Spleen (tissue), 11 donors: ENCODE measurements around the gene BBS12. TPM values are rescaled to one million over a fixed set of nuclear protein-coding genes. Genes with fewer than 3 reads are reported as not detected.

Source experiments
- DNase-seq: peaks from one replicate; pipeline ENCODE4 v3.0.0-alpha.2; 2020
- H3K27ac ChIP-seq, 8 donors: fragments of 200-600 bp; sonication (generic) in 7 of 8; 1 replicate in 4 of 8; 2 replicates in 4 of 8; pipeline versions ENCODE4 v1.5.0 to v1.8.0; 2016 to 2021; ENCODE audit warnings: inconsistent platforms in 4 of 8, mild to moderate bottlenecking in 4 of 8, moderate library complexity in 1 of 8
- H3K27me3 ChIP-seq, 7 donors: fragments of 200-600 bp; sonication (generic) in 6 of 7; replicated peaks in 1 of 7; 1 replicate in 4 of 7; 2 replicates in 3 of 7; pipeline versions ENCODE4 v1.5.0 to v1.8.0; 2016 to 2021; ENCODE audit warnings: inconsistent platforms in 3 of 7, mild to moderate bottlenecking in 1 of 7
- H3K36me3 ChIP-seq, 6 donors: fragments of 200-600 bp; sonication (generic) in 5 of 6; 1 replicate in 4 of 6; 2 replicates in 2 of 6; pipeline versions ENCODE4 v1.5.0 to v1.8.0; 2016 to 2021; ENCODE audit warnings: inconsistent platforms in 2 of 6
- H3K4me1 ChIP-seq, 6 donors: fragments of 200-600 bp; sonication (generic) in 5 of 6; 1 replicate in 3 of 6; 2 replicates in 3 of 6; pipeline versions ENCODE4 v1.5.0 to v1.8.0; 2016 to 2021; ENCODE audit warnings: inconsistent platforms in 3 of 6
- H3K4me3 ChIP-seq, 8 donors: fragments of 200-600 bp; sonication (generic) in 7 of 8; 1 replicate in 4 of 8; 2 replicates in 4 of 8; pipeline versions ENCODE4 v1.5.0 to v1.8.0; 2016 to 2021; ENCODE audit warnings: inconsistent platforms in 4 of 8, mild to moderate bottlenecking in 4 of 8, moderate library complexity in 2 of 8
- H3K9me3 ChIP-seq, 8 donors: fragments of 200-600 bp; sonication (generic) in 7 of 8; 1 replicate in 4 of 8; 2 replicates in 4 of 8; pipeline versions ENCODE4 v1.5.0 to v1.8.0; 2016 to 2021; ENCODE audit warnings: inconsistent platforms in 4 of 8
- POLR2A ChIP-seq, 3 donors: fragments of 450-650 bp; IDR thresholded peaks; one replicate each; pipeline ENCODE4 v1.5.1; 2017; ENCODE audit warnings: antibody characterized with exemption in 3 of 3, mild to moderate bottlenecking in 1 of 3
- POLR2AphosphoS5 ChIP-seq, 3 donors: sonication (generic); formaldehyde crosslinking; IDR thresholded peaks; one replicate each; pipeline ENCODE4 v1.5.1; 2017; ENCODE audit warnings: antibody characterized with exemption in 3 of 3
- WGBS, 5 donors: extraction: QIAGEN DNeasy Blood & Tissue Kit in 3 of 5; methylation state at CpG; one replicate each; pipeline versions ENCODE4 v1.1.5 to v1.1.7; 2013 to 2018; 5-methylcytosine and 5-hydroxymethylcytosine counted together
- intact Hi-C: fragments of 100-400 bp; cut with DNase I; formaldehyde crosslinking; loops from one replicate; pipeline ENCODE4 v1.15.0; 2023; ENCODE audit warnings: low total_unique reads
- polyA plus RNA-seq, 3 donors: library from polyadenylated mRNA; stranded (reverse); fragments of 200-250 nt; gene quantifications; one replicate each; pipeline ENCODE4 v1.2.1, GENCODE V29; 2013
- total RNA-seq, 7 donors: library from RNA; depleted of rRNA in 3 of 7; stranded (reverse); fragments of >200 nt in 3 of 7; fragmentation: NEBNext Ultra II Directional in 4 of 7; extraction: Animal tissue kit (Norgen Biotek cat#: 25700) in 4 of 7; gene quantifications; one replicate each; pipeline versions ENCODE4 v1.1.0 to v1.2.1, GENCODE V29; 2016 to 2021
- TF ChIP-seq, protein P1 (sequence below), 11 experiments: fragments of 200-600 bp in 7 of 11; fragments of 450-650 bp in 4 of 11; sonication (generic) in 4 of 11; IDR thresholded peaks in 8 of 11; conservative IDR thresholded peaks in 3 of 11; 1 replicate in 7 of 11; 2 replicates in 4 of 11; pipeline versions ENCODE4 v1.4.0 to v1.8.0; 2016 to 2021; ENCODE audit warnings: antibody characterized with exemption in 11 of 11, inconsistent platforms in 4 of 11, mild to moderate bottlenecking in 1 of 11
- donor health status: healthy with polysubstance abuse.
- donor health status: DM: no; HTN: no; CAD: no; lungs with moderate emphysema.
- donor health status: DM: no; HTN: no; CAD: no.
- donor health status: Bipolar disorder and iron deficiency.
- donor health status: healthy.
- donor health status: DM: no; HTN: no; CAD: no.
- donor health status: DM: yes; HTN: yes; CAD: no.

Gene BBS12
- total and polyA plus RNA-seq, 10 donors, result 0.91 to 4.4 (median 2.7) TPM

GRCh38 chr4:122776916-122777315 lies 44.4 kb downstream of the BBS12 start:
- Histone ChIP-seq H3K4me3 (no peak overlapping the region), H3K9me3 (no peaks in the 10 kb centered on the region), H3K27ac (no peak overlapping the region), H3K36me3 (no peaks in the 10 kb centered on the region), H3K27me3 (no peaks in the 10 kb centered on the region), H3K4me1 (no peaks in the 10 kb centered on the region)
- DNase-seq, result no peak
- 90 to 94% (median 90%) methylated on average over 4 of the region's 4 CpGs for WGBS, 5 donors
- TF ChIP-seq POLR2AphosphoS5 (IDR thresholded peaks at IDR 0.05) (no peak), POLR2A (IDR thresholded peaks at IDR 0.05) (no peak)
- TF ChIP-seq, protein P1, sequence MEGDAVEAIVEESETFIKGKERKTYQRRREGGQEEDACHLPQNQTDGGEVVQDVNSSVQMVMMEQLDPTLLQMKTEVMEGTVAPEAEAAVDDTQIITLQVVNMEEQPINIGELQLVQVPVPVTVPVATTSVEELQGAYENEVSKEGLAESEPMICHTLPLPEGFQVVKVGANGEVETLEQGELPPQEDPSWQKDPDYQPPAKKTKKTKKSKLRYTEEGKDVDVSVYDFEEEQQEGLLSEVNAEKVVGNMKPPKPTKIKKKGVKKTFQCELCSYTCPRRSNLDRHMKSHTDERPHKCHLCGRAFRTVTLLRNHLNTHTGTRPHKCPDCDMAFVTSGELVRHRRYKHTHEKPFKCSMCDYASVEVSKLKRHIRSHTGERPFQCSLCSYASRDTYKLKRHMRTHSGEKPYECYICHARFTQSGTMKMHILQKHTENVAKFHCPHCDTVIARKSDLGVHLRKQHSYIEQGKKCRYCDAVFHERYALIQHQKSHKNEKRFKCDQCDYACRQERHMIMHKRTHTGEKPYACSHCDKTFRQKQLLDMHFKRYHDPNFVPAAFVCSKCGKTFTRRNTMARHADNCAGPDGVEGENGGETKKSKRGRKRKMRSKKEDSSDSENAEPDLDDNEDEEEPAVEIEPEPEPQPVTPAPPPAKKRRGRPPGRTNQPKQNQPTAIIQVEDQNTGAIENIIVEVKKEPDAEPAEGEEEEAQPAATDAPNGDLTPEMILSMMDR (IDR thresholded peaks at IDR 0.05 in 8 of 11, conservative IDR thresholded peaks at IDR 0.05 in 3 of 11), result no peak
- intact Hi-C loops, result no loop called here

DNA sequence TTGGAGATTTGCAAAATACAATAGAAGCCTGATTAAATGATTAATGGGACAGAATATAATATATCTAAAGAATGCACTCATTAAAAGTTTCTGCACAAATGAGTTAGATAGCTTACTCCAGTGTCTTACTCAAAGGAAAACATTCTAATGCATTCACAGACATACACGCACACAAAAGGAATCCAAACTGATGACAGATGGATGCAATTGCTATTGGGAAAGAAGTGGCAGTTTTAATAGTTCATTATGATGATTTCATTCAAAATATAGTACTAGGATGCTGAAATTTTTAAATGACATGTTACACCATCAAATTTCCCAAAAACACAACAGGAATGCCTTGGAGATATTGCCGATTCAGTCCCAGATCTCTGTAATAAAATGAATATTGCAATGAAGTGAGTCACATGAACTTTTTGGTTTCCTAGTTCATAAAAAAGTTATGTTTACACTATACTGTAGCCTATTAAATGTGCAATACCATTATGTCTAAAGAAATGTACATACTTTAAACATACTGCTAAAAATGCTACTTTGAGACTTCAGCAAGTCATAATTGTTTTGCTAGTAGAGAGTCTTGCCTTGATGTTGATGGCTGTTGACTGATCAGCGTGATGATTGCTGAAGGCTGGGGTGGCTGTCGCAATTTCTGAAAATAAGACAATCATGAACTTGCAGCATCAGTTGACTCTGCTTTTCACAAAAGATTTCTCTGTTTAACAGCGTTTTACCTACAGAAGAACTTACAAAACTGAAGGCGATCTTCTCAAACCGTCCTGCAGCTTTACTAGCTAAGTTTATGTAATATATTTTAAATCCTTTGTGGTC lies 45.6 kb downstream of the BBS12 start:
- H3K9me3 ChIP-seq, result no peaks in the 10 kb centered on the region
- H3K27me3 ChIP-seq, result peaks cover 0 to 11% (median 0%) of the 10 kb centered on the region in 7 donors
- H3K27ac ChIP-seq, result no peak overlapping the region
- no peaks in the 10 kb centered on the region for H3K4me1 ChIP-seq
- WGBS, 5 donors, result 91 to 96% (median 95%) methylated on average over 7 of the region's 7 CpGs
- DNase-seq, result no peak
- no peak overlapping the region for H3K4me3 ChIP-seq
- TF ChIP-seq POLR2A (IDR thresholded peaks at IDR 0.05) (no peak), POLR2AphosphoS5 (IDR thresholded peaks at IDR 0.05) (no peak)
- TF ChIP-seq, protein P1 (IDR thresholded peaks at IDR 0.05 in 8 of 11, conservative IDR thresholded peaks at IDR 0.05 in 3 of 11), result no peak
- intact Hi-C loops, result no loop called here
- no peaks in the 10 kb centered on the region for H3K36me3 ChIP-seq

- no peaks in the 10 kb centered on the region for H3K36me3 ChIP-seq
- no peak overlapping the region for H3K27ac ChIP-seq
- H3K4me3 ChIP-seq, result no peak overlapping the region
- 89 to 94% (median 91%) methylated on average over 2 of the region's 2 CpGs for WGBS, 5 donors
- H3K4me1 ChIP-seq, result no peaks in the 10 kb centered on the region
- H3K9me3 ChIP-seq, result no peaks in the 10 kb centered on the region
- TF ChIP-seq POLR2AphosphoS5 (IDR thresholded peaks at IDR 0.05), result no peak
- TF ChIP-seq, protein P1 (IDR thresholded peaks at IDR 0.05 in 8 of 11, conservative IDR thresholded peaks at IDR 0.05 in 3 of 11), result no peak
- TF ChIP-seq POLR2A (IDR thresholded peaks at IDR 0.05), result no peak
- H3K27me3 ChIP-seq, result peaks cover 0 to 18% (median 0%) of the 10 kb centered on the region in 7 donors
- intact Hi-C loops, result no loop called here
- no peak for DNase-seq
Observed at GRCh38 chr4:122781486-122781885, 49.0 kb downstream of the BBS12 start.
